22Rv1 (cell line): ENCODE measurements around the gene TBC1D22A.

Experiments
- CTCF ChIP-seq: fragments of 450-650 bp; IDR thresholded peaks from 2 replicates; pipeline ENCODE4 v1.5.1; 2017; ENCODE audit warnings: mild to moderate bottlenecking
- ZFX ChIP-seq: fragments of 450-650 bp; IDR thresholded peaks from 2 replicates; pipeline ENCODE4 v1.6.1; 2017; ENCODE audit warnings: antibody characterized with exemption, borderline replicate concordance

DNA sequence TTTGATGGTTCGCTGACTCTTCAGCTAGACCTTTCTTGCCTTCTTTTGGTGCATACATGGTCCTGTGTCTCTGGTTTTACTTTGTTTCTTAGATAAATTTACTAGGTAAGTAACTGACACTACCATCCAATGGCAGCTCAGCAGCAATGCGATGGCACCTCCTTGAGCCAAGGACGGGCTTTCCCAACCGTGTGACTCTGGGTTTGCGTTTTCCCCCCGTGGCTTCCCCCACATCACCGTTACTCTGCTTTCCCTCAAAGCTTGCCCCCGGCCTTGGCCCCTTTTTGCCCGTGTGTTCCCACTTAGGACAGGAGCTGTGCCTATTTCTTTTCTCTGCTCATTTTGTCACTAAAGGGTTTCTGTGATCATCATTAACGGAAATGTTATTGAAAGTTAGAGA lies 41.5 kb downstream of the TBC1D22A start:
- TF ChIP-seq CTCF = no peak
- no peak for TF ChIP-seq ZFX
